GM23338 (cell line): Measurements from ENCODE around the gene PEPD. TPM values are rescaled to one million over a fixed set of nuclear protein-coding genes. Genes with fewer than 3 reads are reported as not detected.

Source experiments
- ATAC-seq: fragments of 200-7000 bp; cut with Tn5 transposase; 3 replicates; pipeline ENCODE4 v1.9.1; 2020
- DNase-seq: peaks from one replicate; pipeline ENCODE4 v3.0.0-alpha.2; 2015; ENCODE audit warnings: low spot score
- H2AFZ ChIP-seq: fragments of 200-600 bp; sonication (generic); 2 replicates; pipeline ENCODE4 v1.8.0; 2016; ENCODE audit warnings: antibody characterized with exemption, mild to moderate bottlenecking, moderate library complexity
- H3F3A ChIP-seq: fragments of 200-600 bp; sonication (generic); replicated peaks from 2 replicates; pipeline ENCODE4 v1.8.0; 2017; ENCODE audit warnings: antibody characterized with exemption, mixed run types, low read depth
- H3K27ac ChIP-seq: fragments of 200-600 bp; sonication (generic); 2 replicates; pipeline ENCODE4 v1.6.1; 2016; ENCODE audit warnings: low read depth
- H3K27me3 ChIP-seq: fragments of 200-600 bp; sonication (generic); 2 replicates; pipeline ENCODE4 v1.8.0; 2016; ENCODE audit warnings: mild to moderate bottlenecking, mixed run types, moderate library complexity; ENCODE audit not compliant: insufficient read depth
- H3K36me3 ChIP-seq: fragments of 200-600 bp; sonication (generic); 2 replicates; pipeline ENCODE4 v1.8.0; 2016; ENCODE audit warnings: mild to moderate bottlenecking; ENCODE audit not compliant: insufficient read depth
- H3K4me1 ChIP-seq: fragments of 200-600 bp; sonication (generic); 2 replicates; pipeline ENCODE4 v1.8.0; 2016; ENCODE audit warnings: mild to moderate bottlenecking, moderate library complexity; ENCODE audit not compliant: insufficient read depth
- H3K4me2 ChIP-seq: fragments of 200-600 bp; sonication (generic); 2 replicates; pipeline ENCODE4 v1.7.1; 2017; ENCODE audit warnings: mixed run types
- H3K4me3 ChIP-seq: fragments of 200-600 bp; sonication (generic); 2 replicates; pipeline ENCODE4 v1.6.1; 2016; ENCODE audit warnings: mixed run types
- H3K79me2 ChIP-seq: fragments of 200-600 bp; sonication (generic); replicated peaks from 2 replicates; pipeline ENCODE4 v1.8.0; 2017; ENCODE audit warnings: mild to moderate bottlenecking; ENCODE audit not compliant: insufficient read depth
- H3K9me2 ChIP-seq: fragments of 200-600 bp; sonication (generic); 2 replicates; pipeline ENCODE4 v1.8.0; 2017; ENCODE audit not compliant: insufficient read depth
- H4K20me1 ChIP-seq: fragments of 200-600 bp; sonication (generic); replicated peaks from 2 replicates; pipeline ENCODE4 v1.8.0; 2017; ENCODE audit warnings: mild to moderate bottlenecking; ENCODE audit not compliant: insufficient read depth
- H3K27ac Mint-ChIP-seq: 2 replicates; pipeline ENCODE4 v1.8.0; 2020; ENCODE audit warnings: inconsistent platforms, mild to moderate bottlenecking, moderate library complexity, mixed read lengths
- H3K27me3 Mint-ChIP-seq: 3 replicates; pipeline ENCODE4 v1.8.0; 2022; ENCODE audit warnings: low read depth, mild to moderate bottlenecking, moderate library complexity, mixed read lengths, inconsistent platforms; ENCODE audit not compliant: insufficient read depth, poor library complexity
- H3K36me3 Mint-ChIP-seq: 3 replicates; pipeline ENCODE4 v1.8.0; 2021; ENCODE audit warnings: low read depth, mild to moderate bottlenecking, inconsistent platforms, moderate library complexity, mixed read lengths
- H3K4me1 Mint-ChIP-seq: 3 replicates; pipeline ENCODE4 v1.8.0; 2020; ENCODE audit warnings: mild to moderate bottlenecking, inconsistent platforms, mixed read lengths
- H3K4me3 Mint-ChIP-seq: 3 replicates; pipeline ENCODE4 v1.8.0; 2021; ENCODE audit warnings: moderate library complexity, mild to moderate bottlenecking, inconsistent platforms, mixed read lengths
- H3K9me3 Mint-ChIP-seq: 3 replicates; pipeline ENCODE4 v1.8.0; 2020; ENCODE audit warnings: moderate library complexity, mild to moderate bottlenecking, inconsistent platforms, mixed read lengths
- CTCF ChIP-seq, 2 experiments: fragments of 200-600 bp in 1 of 2; sonication (generic) in 1 of 2; conservative IDR thresholded peaks; 2 replicates each; pipeline versions ENCODE4 v1.5.1 to v1.6.1; 2016 to 2017; ENCODE audit warnings: antibody characterized with exemption in 2 of 2, low read depth in 2 of 2, mild to moderate bottlenecking in 2 of 2, moderate library complexity in 1 of 2
- EZH2phosphoT487 ChIP-seq: fragments of 200-600 bp; sonication (generic); IDR thresholded peaks from one replicate; pipeline ENCODE4 v1.8.1; 2018; ENCODE audit warnings: antibody characterized with exemption; ENCODE audit not compliant: unreplicated experiment
- JUNB ChIP-seq: IDR thresholded peaks from one replicate; pipeline ENCODE4 v1.6.1; 2016; ENCODE audit warnings: antibody characterized with exemption; ENCODE audit not compliant: unreplicated experiment
- NANOG ChIP-seq: IDR thresholded peaks from 2 replicates; pipeline ENCODE4 v1.6.1; 2016; ENCODE audit warnings: antibody characterized with exemption, borderline replicate concordance
- POLR2AphosphoS5 ChIP-seq: IDR thresholded peaks from 2 replicates; pipeline ENCODE4 v1.6.1; 2016; ENCODE audit warnings: antibody characterized with exemption, low read depth
- ZNF462 ChIP-seq: fragments of 250-450 bp; sonication (Bioruptor Pico); IDR thresholded peaks from 2 replicates; pipeline ENCODE4 v1.5.0; 2020; ENCODE audit warnings: mild to moderate bottlenecking, moderate library complexity
- polyA plus RNA-seq: library from polyadenylated mRNA; unstranded; fragments of >200 nt; fragmentation: Nextera tagmentation; extraction: Ambion mirVana; gene quantifications from 2 replicates; pipeline ENCODE4 v1.2.1, GENCODE V29; 2016
- total RNA-seq: library from RNA; depleted of rRNA; stranded (reverse); fragments of >200 nt; shearing (Covaris generic); gene quantifications from 2 replicates; pipeline ENCODE4 v1.2.3, GENCODE V29; 2014

Gene PEPD
- total and polyA plus RNA-seq, 2 experiments from 2014 or later: 81.7 to 89.2 TPM

GRCh38 chr19:33527125-33527524 lies 5.5 kb upstream of the PEPD start (continued):
- no peak for TF ChIP-seq ZNF462
- no peak for TF ChIP-seq POLR2AphosphoS5
- TF ChIP-seq CTCF (conservative IDR thresholded peaks at IDR 0.05; ENCODE audit: low read depth in 2 of 2): no peak

DNA sequence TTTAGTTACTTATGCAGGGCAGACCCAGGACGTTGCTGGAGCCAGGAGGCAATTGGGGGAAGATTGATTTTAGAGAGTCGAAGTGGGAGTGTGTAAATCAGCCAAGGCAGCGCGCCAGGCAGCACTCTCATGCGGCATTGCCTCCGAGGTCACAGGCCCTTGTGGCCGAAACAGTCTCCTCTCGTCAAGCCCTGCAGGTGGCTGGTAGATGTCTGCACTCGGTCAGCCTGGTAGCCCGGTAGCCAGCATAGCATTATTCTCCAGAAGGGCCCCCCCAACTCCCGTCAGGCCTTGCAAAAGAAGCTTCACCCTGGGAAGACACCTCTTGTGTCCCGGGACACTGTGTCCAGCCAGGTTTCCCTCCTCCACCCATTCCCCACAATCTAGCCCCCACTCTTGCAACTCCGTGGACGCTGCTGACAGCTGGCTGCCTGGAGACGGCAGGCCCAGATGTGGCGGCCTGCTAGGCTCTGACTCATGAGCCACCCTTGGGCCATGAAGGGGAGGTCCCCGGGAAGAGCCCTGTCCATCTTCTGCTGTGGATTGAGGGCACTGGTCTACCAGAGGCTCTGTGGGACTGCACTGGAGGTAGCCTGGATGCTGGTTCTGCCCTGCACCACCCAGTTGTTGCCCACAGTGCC lies 2.6 kb upstream of the PEPD start:
- no peaks in the 10 kb centered on the region for H3K27me3 ChIP-seq
- ATAC-seq (no peak), DNase-seq (no peak)
- peaks cover 22% of the 10 kb centered on the region for H3K79me2 ChIP-seq
- no peaks in the 10 kb centered on the region for H3K9me2 ChIP-seq
- no peak overlapping the region for H3K27ac Mint-ChIP-seq
- H3K4me3 ChIP-seq: no peak overlapping the region
- H4K20me1 ChIP-seq: no peaks in the 10 kb centered on the region; the same call in 1 of the 2 replicates
- no peak overlapping the region for H3K27ac ChIP-seq
- H3K4me1 Mint-ChIP-seq: peaks cover 31% of the 10 kb centered on the region
- H3K27me3 Mint-ChIP-seq: peaks cover 18% of the 10 kb centered on the region
- peaks cover 19% of the 10 kb centered on the region for H3K4me1 ChIP-seq
- H3K36me3 Mint-ChIP-seq: no peaks in the 10 kb centered on the region
- no peak overlapping the region for H3K4me2 ChIP-seq
- no peak overlapping the region for H2AFZ ChIP-seq
- no peak overlapping the region for H3K4me3 Mint-ChIP-seq
- no peaks in the 10 kb centered on the region for H3K36me3 ChIP-seq
- H3K9me3 Mint-ChIP-seq: no peaks in the 10 kb centered on the region
- no peaks in the 10 kb centered on the region for H3F3A ChIP-seq
- TF ChIP-seq ZNF462: no peak
- no peak for TF ChIP-seq JUNB
- no peak for TF ChIP-seq EZH2phosphoT487
- no peak for TF ChIP-seq NANOG
